ENCODE data around the gene MMUT.
"Not testable (repeated sequence)": the region's sequence is repeated elsewhere in the genome, so short reads cannot be mapped to it uniquely, and the experiment has no call there.

Gene MMUT

DNA sequence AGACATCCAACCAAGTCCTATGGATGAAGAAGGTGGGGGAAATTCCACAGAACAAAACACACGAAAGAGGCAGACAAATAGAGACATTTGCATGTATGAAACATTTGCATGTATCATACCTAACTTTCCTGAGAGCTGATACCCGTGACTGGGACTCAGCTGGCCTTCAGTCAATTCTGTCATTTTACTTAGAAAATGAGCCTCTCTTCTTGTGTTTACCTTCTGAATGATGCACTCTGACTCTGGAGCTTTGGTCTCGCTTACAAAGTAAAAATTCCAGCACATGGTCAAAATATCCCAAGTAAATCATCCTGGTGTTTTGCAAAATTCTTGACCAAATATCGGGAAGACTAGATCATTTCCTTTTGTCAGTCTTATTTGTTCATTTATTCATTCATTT lies 46.9 kb downstream of the MMUT start:
- no peak for DNase-seq

DNA sequence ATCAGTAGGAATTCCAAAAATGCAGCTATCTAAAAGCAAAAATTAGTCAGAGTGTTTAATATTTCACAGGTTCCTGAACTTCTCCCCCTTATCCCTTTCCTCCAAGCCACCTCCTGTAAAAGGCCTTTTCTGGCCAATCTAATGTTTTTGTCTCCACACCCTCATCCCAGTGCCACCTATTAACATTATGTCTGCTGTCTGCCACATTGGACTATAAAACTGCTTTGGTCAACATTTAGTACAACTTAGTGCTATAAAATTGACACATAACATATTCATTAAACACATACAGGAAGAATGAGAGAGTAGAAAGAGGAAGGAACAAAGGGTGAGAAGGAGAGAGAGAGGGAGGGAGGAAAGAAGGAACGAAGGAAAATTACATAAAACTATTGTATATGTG lies 47.7 kb downstream of the MMUT start:
- DNase-seq: peak; percentile 6

DNA sequence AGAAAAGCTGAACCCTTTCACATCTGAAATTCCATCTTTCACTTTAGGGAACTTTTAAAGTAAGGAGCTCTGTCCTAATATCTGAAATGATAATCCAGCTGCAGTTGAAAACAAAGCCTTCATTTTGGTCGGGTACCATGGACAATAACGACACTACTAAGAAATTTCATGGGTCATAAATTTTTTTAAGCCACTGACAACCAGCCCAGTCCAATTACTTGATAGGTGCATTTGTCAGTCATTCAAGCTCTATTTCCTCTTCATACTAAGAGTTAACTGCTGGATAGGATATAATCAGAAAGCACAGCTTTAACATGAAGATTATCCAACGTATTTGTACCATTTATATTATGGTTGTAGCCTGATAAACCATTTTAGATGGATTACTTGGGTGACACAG lies 52.5 kb downstream of the MMUT start:
- DNase-seq: no peak

GRCh38 chr6:49409951-49410542 lies 53.0 kb downstream of the MMUT start:
- DNase-seq: peak; percentile 61

DNA sequence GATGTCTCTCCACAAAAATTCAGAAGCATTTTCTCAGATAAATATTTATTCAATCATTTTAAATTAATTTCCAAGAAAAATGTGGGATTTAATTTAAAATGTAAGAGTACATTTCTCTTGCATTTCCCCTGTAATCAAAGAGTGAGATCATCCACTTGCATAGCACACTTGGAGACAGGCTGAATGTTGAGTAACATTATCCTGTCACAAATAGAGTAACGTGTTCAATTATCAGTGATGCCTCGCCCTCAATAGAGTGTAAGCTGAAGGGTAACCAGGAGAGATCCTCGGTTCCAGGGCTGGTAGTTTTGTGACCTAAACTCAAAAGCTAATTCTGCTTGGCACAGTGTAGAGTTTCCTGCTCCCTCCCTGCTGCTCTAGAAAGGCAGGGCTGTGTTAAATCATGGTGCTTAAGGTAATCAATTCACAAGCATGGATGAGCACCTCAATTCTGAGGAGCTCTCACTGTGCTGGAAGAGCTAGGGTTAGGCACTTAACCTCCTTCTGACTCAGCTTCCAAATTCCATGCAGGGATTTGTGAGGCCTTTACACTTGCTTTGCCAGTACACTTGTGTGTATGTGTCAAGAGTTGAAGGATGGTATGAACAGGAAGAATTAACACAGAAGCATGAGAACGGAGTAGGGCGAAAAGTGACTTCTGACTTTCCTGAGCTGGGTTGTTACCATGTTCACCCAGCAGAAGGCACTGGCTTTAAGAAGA lies 56.6 kb downstream of the MMUT start:
- DNase-seq: no peak

- no peak for DNase-seq
Observed at GRCh38 chr6:49401063-49401462, 62.0 kb downstream of the MMUT start.

DNA sequence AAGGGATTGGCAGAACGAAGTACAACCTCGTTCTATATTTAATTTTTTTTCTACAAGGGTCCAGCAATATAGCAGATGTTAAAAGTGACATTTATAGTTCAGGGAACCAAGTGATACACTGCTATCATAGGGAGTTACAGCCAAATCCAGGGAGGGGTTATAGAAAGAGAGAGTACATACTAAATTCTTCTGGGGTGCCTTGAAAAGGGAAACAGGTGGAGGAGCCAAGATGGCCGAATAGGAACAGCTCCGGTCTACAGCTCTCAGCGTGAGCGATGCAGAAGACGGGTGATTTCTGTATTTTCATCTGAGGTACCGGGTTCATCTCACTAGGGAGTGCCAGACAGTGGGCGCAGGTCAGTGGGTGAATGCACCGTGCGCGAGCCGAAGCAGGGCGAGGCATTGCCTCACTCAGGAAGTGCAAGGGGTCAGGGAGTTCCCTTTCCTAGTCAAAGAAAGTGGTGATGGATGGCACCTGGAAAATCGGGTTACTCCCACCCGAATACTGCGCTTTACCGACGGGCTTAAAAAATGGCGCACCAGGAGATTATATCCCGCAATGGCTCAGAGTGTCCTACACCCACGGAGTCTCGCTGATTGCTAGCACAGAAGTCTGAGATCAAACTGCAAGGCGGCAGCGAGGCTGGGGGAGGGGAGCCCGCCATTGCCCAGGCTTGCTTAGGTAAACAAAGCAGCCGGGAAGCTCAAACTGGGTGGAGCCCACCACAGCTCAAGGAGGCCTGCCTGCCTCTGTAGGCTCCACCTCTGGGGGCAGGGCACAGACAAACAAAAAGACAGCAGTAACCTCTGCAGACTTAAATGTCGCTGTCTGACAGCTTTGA lies 76.2 kb downstream of the MMUT start:
- DNase-seq: not testable (repeated sequence)

- no peak for DNase-seq
Observed at GRCh38 chr6:49384904-49385303, 78.1 kb downstream of the MMUT start.
